Measurements from ENCODE around the gene L3MBTL3.

The L3MBTL3 gene

DNA sequence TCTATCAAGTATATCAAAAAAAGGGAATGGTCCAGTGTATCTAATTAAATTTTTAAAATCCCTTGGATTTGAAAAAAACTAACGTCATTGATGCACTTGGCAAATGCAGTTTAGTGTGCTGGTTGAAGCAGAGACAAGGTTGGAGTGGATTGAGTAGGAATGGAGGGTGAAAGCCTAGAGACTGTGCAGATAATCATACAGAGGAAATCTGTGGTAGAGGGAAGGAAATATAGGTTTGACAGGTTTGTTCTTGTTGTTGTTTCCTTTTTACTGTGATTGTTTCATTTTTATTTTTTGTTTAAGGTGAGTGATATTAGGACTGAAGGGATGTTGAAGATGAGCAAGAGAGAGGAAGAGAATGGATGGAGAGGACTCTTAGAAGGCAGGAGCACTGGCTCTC, 29.0 kb upstream of the L3MBTL3 start:
- DNase-seq (ENCODE audit: low spot score) = no peak
- TF ChIP-seq, protein P1, sequence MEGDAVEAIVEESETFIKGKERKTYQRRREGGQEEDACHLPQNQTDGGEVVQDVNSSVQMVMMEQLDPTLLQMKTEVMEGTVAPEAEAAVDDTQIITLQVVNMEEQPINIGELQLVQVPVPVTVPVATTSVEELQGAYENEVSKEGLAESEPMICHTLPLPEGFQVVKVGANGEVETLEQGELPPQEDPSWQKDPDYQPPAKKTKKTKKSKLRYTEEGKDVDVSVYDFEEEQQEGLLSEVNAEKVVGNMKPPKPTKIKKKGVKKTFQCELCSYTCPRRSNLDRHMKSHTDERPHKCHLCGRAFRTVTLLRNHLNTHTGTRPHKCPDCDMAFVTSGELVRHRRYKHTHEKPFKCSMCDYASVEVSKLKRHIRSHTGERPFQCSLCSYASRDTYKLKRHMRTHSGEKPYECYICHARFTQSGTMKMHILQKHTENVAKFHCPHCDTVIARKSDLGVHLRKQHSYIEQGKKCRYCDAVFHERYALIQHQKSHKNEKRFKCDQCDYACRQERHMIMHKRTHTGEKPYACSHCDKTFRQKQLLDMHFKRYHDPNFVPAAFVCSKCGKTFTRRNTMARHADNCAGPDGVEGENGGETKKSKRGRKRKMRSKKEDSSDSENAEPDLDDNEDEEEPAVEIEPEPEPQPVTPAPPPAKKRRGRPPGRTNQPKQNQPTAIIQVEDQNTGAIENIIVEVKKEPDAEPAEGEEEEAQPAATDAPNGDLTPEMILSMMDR (IDR thresholded peaks at IDR 0.05; ENCODE audit: extremely low read depth, insufficient read depth, missing control alignments) = no peak
- in situ Hi-C loops (cut with MboI; ENCODE audit: low pct_unique_long_range_greater_than_20kb, low sequenced_read_pairs, unreplicated experiment) = no loop called here

DNA sequence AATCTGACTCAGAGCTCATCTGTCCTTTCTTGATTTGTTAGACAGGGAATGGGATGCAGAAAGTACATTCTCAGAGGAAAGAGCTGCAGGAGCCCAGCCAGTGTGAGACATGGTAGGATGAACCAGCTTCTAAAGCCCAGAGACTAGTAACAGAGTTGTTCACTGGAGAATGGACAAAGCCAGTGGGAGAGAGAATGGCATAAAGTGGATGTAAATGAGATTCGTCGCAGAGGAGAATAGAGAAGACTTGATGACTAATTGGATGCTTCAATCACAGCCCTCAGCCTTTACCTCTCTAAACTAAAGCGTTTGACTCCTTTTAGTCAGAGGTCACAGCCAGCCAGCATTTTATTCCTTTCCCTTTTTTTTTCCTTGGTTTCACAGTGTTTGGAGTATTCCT, 25.5 kb upstream of the L3MBTL3 start:
- TF ChIP-seq, protein P1 (IDR thresholded peaks at IDR 0.05; ENCODE audit: extremely low read depth, insufficient read depth, missing control alignments) = no peak
- no peak for DNase-seq (ENCODE audit: low spot score)
- in situ Hi-C loops (cut with MboI; ENCODE audit: low pct_unique_long_range_greater_than_20kb, low sequenced_read_pairs, unreplicated experiment) = no loop called here

DNA sequence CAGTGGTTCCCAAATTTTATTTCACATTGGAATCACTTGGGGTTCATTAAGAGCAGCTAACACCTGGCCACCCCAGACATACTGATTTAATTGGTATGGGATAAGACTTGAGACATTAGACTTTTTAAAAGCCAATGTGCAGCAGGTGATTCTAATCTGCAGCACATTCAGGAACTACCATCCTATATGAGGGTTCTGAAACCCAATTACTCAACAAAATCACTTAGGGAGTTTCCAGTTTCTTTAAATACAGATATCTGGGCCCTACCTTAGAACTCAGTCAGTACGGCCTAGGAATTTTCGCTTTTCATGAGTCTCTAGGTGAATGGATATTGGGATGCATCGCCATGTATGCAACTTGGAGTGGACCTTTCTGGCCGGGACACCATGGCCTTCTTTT, 24.0 kb upstream of the L3MBTL3 start:
- in situ Hi-C loops (cut with MboI; ENCODE audit: low pct_unique_long_range_greater_than_20kb, low sequenced_read_pairs, unreplicated experiment) = no loop called here
- TF ChIP-seq, protein P1 (IDR thresholded peaks at IDR 0.05; ENCODE audit: extremely low read depth, insufficient read depth, missing control alignments) = no peak
- no peak for DNase-seq (ENCODE audit: low spot score)

DNA sequence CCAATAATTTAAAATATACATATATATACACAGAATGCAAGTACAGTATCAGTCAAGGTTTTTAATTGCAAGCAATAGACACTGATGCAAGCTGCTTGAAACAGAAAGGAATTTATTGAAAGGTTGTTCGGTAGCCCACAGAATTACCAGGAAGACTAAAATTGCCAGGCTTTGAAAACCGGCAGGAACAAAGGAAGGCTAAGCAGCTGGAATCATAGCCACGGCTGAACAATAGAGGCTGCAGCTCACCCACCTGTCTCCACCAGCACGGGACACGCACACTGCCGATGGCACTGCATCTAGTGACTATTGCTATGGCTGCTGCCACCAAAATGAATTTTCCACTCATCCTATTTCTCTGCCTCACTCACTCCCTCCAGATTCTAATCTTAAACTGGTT, 22.0 kb upstream of the L3MBTL3 start:
- in situ Hi-C loops (cut with MboI; ENCODE audit: low pct_unique_long_range_greater_than_20kb, low sequenced_read_pairs, unreplicated experiment) = no loop called here
- DNase-seq (ENCODE audit: low spot score) = no peak
- TF ChIP-seq, protein P1 (IDR thresholded peaks at IDR 0.05; ENCODE audit: extremely low read depth, insufficient read depth, missing control alignments) = no peak

DNA sequence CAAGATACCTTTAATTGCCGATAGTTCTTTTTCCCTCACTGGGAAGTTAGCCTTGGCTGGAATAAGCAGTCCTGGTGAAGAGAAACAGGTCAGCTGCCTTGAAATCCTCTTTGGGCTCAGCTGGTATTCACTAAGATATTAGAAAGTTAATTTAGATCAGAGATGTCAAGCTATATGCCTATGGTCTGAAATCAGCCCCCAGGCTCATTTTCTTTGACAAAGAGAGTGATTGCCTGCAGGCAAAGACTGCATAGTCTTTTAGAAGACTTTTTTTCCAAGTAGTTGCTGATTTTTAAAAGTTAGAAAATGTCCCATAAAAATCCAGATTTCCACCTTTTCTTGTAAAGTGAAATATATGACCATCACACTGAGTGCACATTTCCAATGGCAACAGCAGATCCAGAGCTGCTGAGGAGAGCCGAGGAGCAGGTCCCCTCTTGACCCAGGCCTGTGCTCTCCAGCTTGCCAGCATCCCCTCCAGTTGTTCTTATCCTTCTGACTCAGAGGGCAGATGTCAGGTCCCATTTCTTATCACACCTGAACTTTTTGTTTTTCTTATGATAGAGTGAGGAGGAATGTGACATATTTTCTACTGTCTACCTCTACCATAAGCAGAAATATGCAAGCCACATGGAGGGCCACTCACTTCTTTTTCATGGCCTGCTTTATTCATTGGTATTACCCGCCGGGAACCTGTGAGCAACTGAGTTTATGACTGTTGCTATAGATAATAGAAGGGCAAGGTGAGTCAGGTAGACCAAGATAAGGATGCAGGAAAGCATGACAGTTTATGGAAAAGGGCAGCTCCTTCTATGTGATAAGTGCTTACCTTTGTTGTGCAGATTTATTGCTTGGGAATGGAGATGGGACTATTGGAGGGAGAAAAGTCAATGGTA, 17.6 kb upstream of the L3MBTL3 start:
- DNase-seq (ENCODE audit: low spot score) = no peak
- in situ Hi-C loops (cut with MboI; ENCODE audit: low pct_unique_long_range_greater_than_20kb, low sequenced_read_pairs, unreplicated experiment) = no loop called here

DNA sequence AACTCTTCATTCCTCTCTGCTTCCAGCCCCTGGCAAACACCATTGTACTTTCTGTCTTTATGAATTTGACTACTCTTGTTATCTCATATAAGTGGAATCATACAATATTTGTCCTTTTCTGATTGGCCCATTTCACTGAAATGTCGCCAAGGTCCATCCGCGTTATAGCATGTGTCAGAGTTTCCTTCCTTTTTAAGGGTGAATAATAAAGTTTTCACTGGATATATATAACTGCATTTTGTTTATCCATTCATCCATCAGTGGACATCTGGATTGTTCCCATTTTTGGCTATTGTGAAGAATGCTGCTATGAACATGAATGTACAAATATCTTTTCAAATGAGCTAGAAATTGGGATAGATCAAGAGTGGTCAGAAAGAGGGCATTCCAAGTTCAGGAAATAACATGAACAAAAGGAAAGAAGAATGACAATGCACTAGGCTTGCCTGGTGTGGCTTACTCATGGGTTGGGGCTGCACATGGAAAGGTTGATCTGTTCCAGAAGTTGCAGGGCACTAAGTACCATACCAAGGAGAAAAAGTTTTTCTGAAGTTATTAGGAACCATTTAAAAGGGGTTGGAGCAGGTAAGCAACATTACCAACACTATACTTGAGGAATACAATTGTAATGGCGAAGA, 10.0 kb upstream of the L3MBTL3 start:
- DNase-seq (ENCODE audit: low spot score) = no peak
- TF ChIP-seq, protein P1 (IDR thresholded peaks at IDR 0.05; ENCODE audit: extremely low read depth, insufficient read depth, missing control alignments) = no peak
- in situ Hi-C loops (cut with MboI; ENCODE audit: low pct_unique_long_range_greater_than_20kb, low sequenced_read_pairs, unreplicated experiment) = no loop called here

More for the DNA sequence above, 17.6 kb upstream of the L3MBTL3 start:
- TF ChIP-seq, protein P1 (IDR thresholded peaks at IDR 0.05; ENCODE audit: extremely low read depth, insufficient read depth, missing control alignments) = no peak
